Astrocyte (in vitro differentiated cells and primary cell): Measurements from ENCODE around the gene PDGFRA.

Source experiments
- EZH2 ChIP-seq: IDR thresholded peaks from 2 replicates; pipeline ENCODE4 v1.6.1; 2012; ENCODE audit warnings: mild to moderate bottlenecking, low read length, inconsistent platforms; ENCODE audit not compliant: insufficient read depth
- TF ChIP-seq, protein P1 (sequence below): IDR thresholded peaks from 2 replicates; pipeline ENCODE4 v1.5.1; 2011; ENCODE audit warnings: low read depth, mild to moderate bottlenecking, inconsistent platforms, low read length, moderate library complexity; ENCODE audit not compliant: insufficient read depth

DNA sequence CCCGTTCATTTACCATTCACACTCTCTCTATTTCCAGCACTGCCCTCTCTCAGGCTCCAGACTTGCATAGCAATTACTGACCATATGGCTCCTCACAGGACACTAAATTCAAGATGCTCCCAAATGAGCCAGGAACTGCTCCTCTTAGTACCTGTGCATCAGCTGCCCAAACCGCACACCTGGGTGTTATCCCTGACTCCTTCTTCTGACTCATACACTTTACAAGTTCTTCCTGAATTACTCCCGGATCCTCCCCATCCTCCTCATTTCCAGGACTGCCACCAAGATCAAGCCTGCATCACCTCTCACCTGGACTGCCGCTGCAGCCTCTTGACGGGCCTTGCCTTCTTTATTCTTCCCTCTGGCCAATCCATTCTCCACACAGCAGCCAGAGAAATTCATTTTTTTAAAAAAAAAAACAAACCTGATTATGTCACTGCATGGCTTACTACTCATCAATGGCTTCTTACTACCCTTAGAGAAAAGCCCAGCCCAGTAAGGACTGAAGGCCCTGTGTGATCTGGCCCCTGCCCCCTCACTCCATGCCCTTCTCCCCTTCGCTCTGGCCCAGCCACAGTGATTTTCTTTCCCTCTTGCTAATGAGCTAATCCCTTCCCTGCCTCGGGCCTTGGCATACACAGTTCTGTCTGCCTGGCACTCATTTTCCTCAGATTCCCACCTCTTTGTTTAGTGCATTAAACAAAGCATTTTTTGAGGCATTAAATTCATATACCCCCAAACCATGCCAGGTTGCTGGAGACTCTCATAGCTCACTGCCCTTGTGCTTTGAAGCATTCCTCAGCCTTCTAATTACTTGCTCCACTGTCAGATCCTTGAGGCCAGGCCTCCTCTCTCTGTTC is 92.0 kb downstream of the PDGFRA start:
- TF ChIP-seq, protein P1, sequence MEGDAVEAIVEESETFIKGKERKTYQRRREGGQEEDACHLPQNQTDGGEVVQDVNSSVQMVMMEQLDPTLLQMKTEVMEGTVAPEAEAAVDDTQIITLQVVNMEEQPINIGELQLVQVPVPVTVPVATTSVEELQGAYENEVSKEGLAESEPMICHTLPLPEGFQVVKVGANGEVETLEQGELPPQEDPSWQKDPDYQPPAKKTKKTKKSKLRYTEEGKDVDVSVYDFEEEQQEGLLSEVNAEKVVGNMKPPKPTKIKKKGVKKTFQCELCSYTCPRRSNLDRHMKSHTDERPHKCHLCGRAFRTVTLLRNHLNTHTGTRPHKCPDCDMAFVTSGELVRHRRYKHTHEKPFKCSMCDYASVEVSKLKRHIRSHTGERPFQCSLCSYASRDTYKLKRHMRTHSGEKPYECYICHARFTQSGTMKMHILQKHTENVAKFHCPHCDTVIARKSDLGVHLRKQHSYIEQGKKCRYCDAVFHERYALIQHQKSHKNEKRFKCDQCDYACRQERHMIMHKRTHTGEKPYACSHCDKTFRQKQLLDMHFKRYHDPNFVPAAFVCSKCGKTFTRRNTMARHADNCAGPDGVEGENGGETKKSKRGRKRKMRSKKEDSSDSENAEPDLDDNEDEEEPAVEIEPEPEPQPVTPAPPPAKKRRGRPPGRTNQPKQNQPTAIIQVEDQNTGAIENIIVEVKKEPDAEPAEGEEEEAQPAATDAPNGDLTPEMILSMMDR: no peak
- TF ChIP-seq EZH2: no peak
